SHP77 (cell line): ENCODE measurements around the gene MATCAP1.

Experiments
- DNase-seq, 2 experiments: peaks; one replicate each; lab custom pipeline; 2025; lab: John Stamatoyannopoulos, UW

The MATCAP1 gene

DNA sequence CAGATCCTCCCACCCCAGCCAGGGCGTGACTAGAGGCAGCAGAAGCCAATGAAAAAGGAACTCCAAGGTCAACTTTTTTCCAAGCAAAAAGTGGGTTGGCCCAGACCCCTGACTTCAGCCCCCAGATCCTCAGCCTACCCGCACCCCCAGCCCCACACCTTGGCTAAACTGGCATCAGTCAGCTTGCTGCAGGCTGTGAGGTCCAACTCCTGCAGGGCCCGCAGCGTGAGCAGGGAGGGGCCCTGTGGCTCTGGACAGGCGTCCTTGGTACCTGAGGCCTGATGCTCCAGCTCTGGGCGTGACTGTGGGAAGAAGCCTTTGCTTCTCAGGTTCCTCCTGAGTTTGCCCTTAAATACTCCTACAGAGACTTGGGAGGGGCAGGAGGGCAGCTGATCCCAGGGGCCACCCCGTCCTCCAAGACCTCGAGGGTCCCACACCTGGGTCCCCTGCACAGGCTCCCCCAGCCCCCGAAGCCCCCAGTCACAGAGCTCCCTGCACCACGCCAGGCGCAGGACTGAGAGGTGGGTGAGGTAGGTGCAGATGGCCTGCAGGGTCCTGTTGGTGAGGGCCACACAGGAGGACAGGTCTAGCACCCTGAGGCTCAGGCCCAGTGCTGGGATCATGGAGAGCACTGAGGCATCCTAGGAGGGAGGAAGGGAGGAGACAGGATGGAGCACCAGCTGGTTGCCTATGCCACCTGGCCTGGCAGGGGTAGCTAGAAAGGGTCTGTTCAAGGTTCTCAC lies 24.6 kb upstream of the MATCAP1 start:
- DNase-seq: no peak

DNA sequence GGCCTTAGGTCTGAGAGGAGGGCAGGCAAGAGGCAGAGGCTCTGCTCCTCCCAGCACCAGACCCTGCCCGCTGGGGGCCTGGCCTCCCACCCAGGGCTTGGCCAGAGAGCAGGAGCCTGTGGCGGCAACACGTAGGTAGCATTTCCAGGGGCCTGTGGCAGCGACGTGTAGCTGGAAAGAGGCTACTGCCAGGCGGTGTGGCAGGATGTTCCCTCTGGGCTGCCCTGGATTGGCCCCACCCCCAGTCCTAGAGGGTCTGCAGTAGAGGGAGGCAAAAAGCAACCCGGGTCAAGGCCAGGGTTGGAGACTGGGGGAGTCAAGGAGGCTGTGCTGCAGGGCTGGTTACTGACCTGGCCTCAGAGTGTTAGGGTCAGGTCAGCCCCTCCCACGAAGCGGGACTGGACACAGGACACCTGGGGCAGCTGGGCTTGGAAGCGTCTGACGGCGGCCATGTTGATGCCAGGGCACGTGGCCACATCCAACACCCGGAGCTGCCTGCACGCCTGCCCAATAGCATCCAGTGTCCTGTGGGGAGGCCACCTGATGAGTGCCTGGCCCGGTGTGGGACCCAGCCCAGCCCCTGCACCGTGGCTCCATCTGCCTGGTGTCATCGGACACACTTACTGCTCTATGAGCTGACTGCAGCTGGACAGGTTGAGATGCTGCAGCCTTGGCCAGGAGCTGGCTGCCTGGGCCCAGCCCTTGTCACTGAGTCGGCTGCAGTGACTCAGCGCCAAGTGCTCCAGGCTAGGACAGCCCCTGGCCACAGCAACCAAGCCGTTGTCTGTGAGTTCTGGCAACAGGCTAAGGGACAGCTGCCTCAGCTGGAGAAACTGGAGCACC lies 23.7 kb upstream of the MATCAP1 start:
- DNase-seq: peak in 1 of 2 experiments; percentile 8

DNA sequence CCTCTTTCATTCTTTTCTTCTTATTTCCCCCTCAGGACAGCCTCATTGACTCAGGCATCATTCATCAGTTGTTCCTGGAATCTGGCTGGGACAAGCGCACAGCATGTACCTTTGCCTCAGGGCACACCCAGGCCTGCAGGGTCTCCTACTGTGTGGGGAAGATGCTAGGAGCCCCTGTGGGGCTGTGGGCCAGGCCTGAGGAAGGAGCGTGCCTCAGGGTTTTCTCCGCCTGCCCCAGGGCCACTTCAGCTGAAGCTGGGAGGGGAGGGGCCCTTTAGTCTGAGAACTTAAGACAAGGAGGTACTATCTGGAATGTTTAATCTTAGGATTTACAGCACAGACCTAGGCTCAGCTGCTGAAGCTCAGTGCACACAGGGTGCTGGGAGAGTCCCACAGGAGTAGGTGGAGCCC lies 23.1 kb upstream of the MATCAP1 start:
- no peak for DNase-seq

DNA sequence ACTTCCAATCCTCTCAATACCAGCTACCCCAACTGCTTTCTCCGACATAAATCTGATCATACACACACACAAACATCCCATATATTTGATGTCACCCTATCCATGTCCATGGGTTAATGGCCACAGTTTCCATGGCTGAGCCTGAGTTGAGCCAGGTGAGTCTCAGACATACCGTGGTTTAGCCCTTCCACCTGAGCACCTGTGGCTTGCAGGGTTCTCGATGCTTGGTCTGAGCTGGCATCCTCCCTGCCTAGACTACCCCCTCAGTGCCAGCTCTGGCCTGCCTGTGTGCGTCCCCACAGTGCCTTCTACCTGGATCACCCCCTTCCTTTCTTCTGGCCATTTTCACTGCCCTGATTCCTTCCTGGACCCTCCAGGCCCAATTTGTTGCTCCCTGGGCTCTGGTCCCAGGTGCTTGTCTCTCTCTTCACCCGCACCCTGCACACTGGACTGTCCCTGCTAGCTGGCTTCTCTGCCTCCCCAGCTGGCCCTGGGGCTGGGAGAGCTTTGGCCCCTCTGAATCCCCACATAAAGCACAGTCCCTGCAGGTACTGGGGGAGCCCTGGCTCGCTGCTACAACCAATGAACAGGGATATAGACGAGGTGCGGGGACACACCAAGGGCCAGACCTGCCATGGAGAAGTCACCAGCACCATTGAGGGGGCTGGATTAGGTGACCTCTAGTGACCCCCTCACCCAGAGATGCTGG lies 22.5 kb upstream of the MATCAP1 start:
- no peak for DNase-seq

DNA sequence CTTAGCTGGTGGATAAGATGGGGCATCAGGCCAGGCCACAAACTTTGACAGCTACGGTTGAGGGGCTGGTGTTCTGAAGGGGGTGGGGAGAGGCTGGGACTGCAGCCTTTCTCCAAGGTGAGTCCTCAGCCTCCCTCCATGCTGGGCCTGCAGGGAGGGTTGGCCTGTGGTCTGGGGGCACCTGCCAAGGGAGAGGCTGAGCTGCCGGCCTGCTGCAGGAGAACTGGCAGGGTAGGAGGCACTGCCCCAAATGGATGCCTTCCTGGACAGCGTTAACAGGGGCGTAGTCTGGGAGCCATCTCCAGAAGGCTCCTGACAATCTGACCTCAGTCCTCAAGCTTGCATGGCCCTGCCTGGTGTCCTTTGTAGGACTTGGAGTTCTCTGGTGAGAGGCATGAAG lies 20.3 kb upstream of the MATCAP1 start:
- no peak for DNase-seq

DNA sequence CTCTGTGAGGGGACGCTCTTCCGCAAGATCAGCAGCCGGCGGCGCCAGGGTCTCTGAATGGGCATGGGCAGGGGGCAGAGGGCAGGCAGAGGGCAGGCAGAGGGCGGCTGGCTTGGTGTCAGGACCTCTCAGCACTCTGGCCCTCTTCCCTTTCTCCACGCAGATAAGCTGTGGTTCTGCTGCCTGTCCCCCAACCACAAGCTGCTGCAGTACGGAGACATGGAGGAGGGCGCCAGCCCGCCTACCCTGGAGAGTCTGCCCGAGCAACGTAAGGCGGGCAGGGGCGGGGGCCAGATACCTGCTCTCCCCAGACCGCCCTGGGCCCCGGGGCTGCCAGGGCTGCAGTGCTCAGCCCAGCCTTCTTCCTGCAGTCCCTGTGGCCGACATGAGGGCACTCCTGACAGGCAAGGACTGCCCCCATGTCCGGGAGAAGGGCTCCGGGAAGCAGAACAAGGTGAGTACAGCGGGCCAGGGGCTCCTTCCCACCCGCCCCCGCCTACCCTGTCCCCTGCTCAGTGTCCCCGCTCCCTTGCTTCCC lies 19.3 kb upstream of the MATCAP1 start:
- DNase-seq: no peak

DNA sequence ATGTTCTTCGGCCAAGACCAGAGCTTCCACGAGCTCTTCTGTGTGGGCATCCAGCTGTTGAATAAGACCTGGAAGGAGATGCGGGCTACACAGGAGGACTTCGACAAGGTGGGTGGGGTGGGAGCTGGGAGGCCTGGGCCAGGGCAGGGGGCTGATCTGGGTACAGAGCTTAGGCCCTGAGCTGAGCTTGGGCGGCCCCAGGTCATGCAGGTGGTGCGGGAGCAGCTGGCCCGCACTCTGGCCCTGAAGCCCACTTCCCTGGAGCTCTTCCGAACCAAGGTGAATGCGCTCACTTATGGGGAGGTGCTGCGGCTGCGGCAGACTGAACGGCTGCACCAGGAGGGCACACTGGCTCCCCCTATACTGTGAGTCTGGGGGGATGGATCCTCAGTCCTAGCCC lies 18.7 kb upstream of the MATCAP1 start:
- DNase-seq: no peak

DNA sequence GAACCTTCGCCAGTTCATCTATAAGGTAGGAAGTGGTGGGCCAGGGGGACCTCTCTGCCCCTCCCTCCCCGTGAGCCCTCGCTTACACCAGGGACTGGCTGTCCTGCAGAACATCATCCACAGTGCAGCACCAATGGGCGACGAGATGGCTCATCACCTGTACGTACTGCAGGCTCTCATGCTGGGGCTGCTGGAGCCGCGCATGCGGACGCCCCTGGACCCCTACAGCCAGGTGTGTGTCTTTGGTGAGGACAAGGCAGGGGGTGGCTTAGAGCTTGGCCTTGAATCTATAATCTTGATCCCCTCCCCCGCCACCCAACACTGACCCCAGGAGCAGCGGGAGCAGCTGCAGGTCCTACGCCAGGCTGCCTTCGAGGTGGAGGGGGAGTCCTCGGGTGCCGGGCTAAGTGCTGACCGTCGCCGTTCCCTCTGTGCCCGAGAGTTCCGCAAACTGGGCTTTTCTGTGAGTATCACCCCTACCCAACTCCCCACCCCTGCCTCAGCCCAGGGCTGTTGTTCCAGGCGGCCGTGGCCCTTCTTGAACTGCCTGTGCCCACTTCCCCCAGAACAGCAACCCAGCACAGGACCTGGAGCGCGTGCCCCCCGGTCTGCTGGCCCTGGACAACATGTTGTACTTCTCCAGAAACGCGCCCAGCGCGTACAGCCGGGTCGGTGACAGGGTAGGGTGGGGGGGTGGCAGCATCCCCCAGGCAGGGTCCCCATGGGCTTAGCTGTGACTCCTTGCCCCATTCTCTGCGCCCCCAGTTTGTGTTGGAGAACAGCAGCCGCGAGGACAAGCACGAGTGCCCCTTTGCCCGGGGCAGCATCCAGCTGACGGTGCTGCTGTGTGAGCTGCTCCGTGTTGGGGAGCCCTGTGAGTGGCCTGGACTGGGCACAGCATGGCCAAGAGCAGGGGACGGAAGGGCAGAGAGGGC lies 17.9 kb upstream of the MATCAP1 start:
- DNase-seq: no peak

DNA sequence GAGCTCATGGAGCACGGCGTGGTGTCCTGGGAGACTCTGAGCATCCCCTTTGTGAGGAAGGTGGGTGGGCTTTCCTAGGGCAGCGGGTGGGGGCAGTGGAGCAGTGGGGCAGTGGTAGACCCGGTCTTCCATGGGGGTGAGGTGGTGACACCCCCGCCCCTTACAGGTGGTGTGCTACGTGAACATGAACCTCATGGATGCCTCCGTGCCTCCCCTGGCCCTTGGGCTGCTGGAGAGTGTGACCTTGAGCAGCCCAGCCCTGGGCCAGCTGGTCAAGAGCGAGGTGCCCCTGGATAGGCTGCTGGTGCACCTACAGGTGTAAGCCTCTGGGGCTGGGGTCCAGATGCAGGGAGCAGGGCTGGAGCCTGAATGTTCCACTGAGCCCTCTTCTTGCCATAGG lies 16.7 kb upstream of the MATCAP1 start:
- DNase-seq: no peak

DNA sequence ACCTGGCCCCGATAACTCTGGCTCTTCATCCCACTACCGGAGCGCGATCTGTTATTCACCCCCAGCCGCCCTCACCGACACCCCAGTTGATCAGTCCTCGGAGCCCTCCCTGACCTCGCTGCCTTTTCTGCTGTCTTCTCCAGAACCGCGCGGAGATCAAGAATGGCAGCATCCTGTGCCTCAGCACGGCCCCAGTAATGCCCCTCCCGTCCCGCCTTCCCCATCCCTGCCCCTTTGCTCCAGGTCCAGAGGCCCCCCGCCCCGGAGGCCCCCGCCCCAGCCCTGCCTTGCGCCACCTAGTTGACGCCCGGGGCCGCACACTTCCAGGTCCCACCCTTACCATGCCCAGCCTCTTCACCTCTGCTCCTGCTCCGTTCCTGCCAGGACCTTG lies 16.0 kb upstream of the MATCAP1 start:
- DNase-seq: no peak

DNA sequence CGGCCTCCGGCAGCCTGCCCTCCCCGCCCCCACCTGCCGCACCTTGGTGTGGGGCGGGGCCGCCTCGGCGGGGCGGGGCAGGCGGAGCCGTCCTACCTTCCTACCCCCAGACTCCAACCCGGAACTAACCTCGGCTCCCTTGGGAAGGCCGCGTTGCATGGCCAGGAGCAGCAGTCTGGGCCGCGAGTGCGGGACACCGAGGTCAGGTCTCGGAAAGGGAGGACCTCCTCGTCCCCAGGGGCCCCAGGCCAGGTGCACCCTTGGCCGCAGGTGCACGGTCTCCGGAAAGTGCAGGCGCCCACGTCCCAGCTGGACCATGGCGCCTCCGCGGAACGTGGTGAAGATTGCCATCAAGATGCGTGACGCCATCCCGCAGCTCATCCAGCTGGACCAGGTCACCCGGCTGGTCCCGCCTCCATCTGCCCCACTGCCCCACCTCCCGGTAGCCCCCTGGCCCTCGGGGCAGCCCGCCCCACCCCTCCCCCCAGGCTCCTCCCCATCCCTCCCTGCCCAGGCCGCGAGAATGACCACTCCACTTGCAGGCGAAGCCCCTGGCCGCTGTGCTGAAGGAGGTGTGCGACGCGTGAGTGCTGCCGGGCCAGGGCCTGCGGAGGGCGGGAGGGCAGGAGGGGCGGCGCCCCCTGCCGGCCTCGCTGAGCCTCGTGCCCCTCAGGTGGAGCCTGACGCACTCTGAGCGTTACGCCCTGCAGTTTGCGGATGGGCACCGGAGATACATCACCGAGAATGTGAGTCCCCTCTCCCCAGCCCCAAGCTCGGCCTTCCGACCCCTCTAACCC lies 15.4 kb upstream of the MATCAP1 start, which contains the start of gene ELMO3:
Gene ELMO3, plus strand, starts transcription at position 121 of the 797 bp plus-strand sequence. Its CDS starts 196 bp downstream, at position 317.
- no peak for DNase-seq

DNA sequence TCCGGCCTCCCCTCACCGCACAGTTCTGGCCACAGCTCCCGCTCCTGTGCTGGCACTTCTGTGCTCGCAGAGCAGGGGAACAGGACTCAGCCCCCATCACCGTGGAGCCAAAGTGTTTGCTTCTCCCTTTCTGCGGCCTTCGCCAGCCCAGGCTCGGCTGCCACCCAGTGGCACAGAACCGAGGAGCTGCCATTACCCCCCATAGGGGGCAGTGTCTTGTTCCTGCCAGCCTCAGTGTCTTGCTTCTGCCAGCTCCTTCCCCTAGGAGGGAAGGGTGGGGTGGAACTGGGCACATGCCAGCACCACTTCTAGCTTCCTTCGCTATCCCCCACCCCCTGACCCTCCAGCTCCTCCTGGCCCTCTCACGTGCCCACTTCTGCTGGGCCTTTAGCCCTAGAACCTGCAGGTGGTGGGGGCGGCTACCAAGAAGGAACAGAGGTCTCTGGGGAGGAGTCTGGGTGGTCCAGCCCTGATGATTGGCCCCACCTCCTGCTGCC lies 14.5 kb upstream of the MATCAP1 start:
- peak in 1 of 2 experiments; percentile 9 for DNase-seq

DNA sequence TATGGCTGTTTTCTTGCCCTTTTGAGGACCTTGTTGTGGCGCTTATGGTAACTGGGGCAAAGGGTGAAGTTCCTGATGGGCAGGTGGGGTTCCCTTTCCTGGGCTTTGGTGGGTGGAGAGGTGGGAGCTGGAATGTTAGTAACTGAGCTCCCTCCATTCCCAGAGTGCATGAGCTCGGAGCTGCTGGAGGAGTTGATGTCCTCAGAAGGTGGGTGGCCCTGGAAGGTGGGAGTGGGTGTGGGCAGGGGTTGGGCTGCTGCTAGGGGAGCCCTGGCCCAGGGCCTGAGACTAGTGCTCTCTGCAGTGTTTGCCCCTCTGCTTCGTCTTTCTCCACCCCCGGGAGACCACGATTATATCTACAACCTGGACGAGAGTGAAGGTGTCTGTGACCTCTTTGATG lies 13.9 kb upstream of the MATCAP1 start:
- DNase-seq: no peak

DNA sequence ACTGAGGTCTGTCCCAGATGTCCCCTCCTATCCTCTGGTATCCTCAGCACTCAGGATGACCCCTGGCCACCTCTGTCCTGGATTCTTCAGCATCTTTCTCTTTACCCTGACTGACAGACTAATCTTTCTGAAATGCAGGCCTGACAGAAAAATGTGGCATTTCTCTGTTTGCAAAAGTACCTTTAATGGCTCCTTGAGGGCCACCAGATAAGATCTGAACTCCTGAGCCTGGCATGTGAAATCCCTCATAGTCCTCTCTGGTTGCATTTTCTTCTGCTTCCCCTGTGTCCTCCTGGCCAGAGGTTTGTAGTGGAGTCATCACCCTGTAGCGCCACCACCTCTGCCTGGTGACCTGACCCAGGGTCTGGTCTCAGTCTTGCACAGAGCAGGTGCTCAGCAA lies 13.1 kb upstream of the MATCAP1 start:
- DNase-seq: no peak

DNA sequence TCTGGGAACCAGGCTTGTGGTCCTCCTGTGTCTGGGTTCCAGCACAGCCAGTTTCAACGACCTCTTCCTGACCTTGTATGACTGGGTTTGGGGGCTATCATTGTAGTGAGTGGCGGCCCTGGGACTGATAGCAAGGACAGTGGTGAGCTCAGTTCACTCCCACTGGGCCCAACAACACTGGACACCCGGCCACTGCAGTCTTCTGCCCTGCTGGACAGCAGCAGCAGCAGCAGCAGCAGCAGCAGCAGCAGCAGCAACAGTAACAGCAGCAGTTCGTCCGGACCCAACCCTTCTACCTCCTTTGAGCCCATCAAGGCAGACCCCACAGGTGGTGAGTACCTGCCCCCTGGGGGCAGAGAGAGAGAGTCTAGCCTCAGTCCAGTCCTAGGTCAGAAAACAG lies 11.9 kb upstream of the MATCAP1 start:
- no peak for DNase-seq

DNA sequence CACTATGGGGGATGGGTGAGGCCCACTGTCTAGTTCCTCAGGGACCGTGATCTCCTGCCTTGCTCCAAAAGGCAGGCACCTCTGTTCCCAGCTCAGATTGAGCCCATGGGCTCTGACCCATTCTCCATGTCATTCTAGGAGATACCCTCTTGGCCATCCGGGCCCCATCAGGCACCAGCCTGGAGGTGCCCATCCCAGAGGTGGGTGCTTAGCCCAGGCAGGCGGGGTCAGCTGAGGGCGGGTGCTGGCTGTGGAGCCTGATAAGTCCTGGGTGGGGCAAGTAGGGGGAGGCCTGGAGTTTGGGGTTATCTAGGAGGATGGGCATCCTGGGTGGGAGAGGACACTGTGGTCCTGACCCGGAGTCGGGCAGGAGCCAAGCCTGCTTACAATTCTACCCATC lies 10.5 kb upstream of the MATCAP1 start:
- no peak for DNase-seq

DNA sequence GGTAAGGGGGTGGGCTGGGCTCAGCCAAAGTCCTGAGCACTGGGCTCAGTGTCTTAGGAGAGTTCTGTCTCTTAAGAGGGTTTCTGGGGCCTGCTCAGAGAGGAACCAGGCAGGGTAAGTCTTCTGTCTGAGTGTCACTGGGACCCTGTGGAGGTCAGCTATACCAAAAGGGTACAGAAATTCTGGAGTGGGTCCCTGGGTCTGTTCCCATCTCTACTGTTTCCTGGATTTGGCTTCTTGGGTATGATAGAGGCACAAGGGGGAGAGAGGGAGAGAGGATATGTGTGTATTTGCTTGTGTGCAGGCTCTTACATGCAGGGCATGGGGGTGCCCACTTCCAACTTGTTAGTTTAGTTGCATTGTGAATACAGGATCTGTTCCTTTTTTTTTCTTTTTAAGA lies 9.8 kb upstream of the MATCAP1 start:
- DNase-seq: no peak

DNA sequence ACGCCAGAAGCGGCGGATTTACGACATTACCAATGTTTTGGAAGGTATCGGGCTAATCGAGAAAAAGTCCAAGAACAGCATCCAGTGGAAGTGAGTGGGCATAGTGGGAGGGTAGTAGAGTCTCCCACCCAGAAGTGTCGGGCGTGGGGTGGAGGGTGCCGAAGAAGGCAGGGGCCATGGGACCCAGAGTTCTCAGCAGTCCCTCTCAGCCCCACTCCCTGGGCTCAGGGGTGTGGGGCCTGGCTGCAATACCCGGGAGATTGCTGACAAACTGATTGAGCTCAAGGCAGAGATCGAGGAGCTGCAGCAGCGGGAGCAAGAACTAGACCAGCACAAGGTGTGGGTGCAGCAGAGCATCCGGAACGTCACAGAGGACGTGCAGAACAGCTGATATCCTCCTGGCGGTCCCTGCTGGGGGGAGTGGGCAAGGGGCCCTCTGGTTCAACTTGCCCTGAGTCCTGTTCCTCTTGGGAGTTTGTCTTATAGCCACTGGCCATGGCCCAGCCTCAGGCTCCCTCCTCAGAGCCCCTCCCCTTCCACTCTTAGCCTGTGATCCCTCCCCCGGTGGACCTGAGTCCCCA lies 9.1 kb upstream of the MATCAP1 start:
- no peak for DNase-seq

DNA sequence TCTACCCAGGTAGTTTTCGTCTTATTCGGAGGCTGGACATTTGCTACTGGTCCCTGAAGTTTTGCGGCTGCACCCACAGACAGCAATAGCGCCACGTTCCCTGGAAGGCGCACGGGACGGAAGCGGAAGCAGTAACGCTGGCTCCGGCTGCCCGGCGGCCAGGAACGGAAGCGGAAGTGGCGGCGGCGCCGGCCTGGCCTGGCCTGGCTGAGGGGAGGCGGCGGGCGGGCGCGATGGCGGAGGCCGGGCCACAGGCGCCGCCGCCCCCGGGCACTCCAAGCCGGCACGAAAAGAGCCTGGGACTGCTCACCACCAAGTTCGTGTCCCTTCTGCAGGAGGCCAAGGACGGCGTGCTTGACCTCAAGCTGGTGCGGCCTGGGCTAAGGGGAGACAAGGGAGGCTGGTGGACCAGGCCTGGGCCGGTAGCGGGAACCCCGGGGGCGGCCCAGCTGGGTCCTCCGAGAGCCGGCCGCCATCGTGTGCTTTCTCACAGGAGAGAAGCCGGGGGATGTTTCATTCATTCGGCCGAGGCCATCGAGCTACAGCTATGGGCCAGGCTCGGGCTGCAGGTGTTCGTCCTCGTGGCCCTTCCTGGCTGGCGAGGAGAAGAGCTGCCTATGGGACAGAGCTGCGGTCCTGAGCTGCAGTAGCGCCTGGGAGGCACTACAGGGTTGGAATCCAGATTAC lies 8.4 kb upstream of the MATCAP1 start, which contains the start of gene E2F4:
Gene E2F4, plus strand, starts transcription at position 161 of the 687 bp plus-strand sequence. Its CDS starts 73 bp downstream, at position 234.
- DNase-seq: peak; percentile 80 to 86
